Keratinocyte (primary cell): ENCODE results near the gene OOSP2. TPM values are rescaled to one million over a fixed set of nuclear protein-coding genes. Genes with fewer than 3 reads are reported as not detected.

Source experiments
- DNase-seq: peaks from one replicate; pipeline ENCODE4 v3.0.0-alpha.2; 2011; ENCODE audit warnings: low read depth, missing footprints, low spot score
- FAIRE-seq: peaks from 2 replicates; lab custom pipeline; 2011; peaks lifted over from hg19 to GRCh38; lab: Jason Lieb, UNC
- H2AFZ ChIP-seq: 2 replicates; pipeline ENCODE4 v1.6.0; 2012; ENCODE audit warnings: low read length, control low read depth, inconsistent platforms; ENCODE audit not compliant: control insufficient read depth
- H3K27ac ChIP-seq: 2 replicates; pipeline ENCODE4 v1.5.1; 2011; ENCODE audit warnings: low read length; ENCODE audit not compliant: control insufficient read depth, insufficient read depth
- H3K27me3 ChIP-seq: 3 replicates; pipeline ENCODE4 v1.6.0; 2011; ENCODE audit warnings: low read length; ENCODE audit not compliant: control insufficient read depth, insufficient read depth; ENCODE audit errors: extremely low read depth
- H3K36me3 ChIP-seq, 2 experiments: 2 replicates in 1 of 2; 3 replicates in 1 of 2; pipeline ENCODE4 v1.5.1; 2011; ENCODE audit warnings: low read length in 2 of 2, mild to moderate bottlenecking in 1 of 2; ENCODE audit not compliant: control insufficient read depth in 2 of 2, insufficient read depth in 2 of 2; ENCODE audit errors: extremely low read depth in 1 of 2
- H3K4me1 ChIP-seq: 3 replicates; pipeline ENCODE4 v1.5.1; 2011; ENCODE audit warnings: low read length; ENCODE audit not compliant: control insufficient read depth, insufficient read depth; ENCODE audit errors: extremely low read depth
- H3K4me2 ChIP-seq: 3 replicates; pipeline ENCODE4 v1.6.0; 2011; ENCODE audit warnings: low read depth, low read length; ENCODE audit not compliant: control insufficient read depth, insufficient read depth; ENCODE audit errors: extremely low read depth
- H3K4me3 ChIP-seq, 3 experiments: fragments of 200-600 bp in 1 of 3; sonication (generic) in 1 of 3; 2 replicates in 2 of 3; 3 replicates in 1 of 3; pipeline ENCODE4 v1.5.1; 2011 to 2016; ENCODE audit warnings: low read length in 3 of 3, mild to moderate bottlenecking in 3 of 3, control low read depth in 2 of 3, inconsistent platforms in 1 of 3, low read depth in 1 of 3, mixed read lengths in 1 of 3, mixed run types in 1 of 3, moderate library complexity in 1 of 3; ENCODE audit not compliant: control insufficient read depth in 2 of 3, insufficient read depth in 2 of 3; ENCODE audit errors: extremely low read depth in 1 of 3
- H3K79me2 ChIP-seq: 2 replicates; pipeline ENCODE4 v1.6.0; 2012; ENCODE audit warnings: low read length; ENCODE audit not compliant: control insufficient read depth, insufficient read depth
- H3K9ac ChIP-seq: 3 replicates; pipeline ENCODE4 v1.6.0; 2011; ENCODE audit warnings: low read length; ENCODE audit not compliant: control insufficient read depth, insufficient read depth; ENCODE audit errors: extremely low read depth
- H3K9me1 ChIP-seq: 3 replicates; pipeline ENCODE4 v1.6.0; 2011; ENCODE audit warnings: low read length; ENCODE audit not compliant: control insufficient read depth, insufficient read depth; ENCODE audit errors: extremely low read depth
- H3K9me3 ChIP-seq: 2 replicates; pipeline ENCODE4 v1.5.1; 2012; ENCODE audit warnings: low read depth, low read length; ENCODE audit not compliant: control insufficient read depth
- H4K20me1 ChIP-seq: 3 replicates; pipeline ENCODE4 v1.6.0; 2011; ENCODE audit warnings: low read length; ENCODE audit not compliant: control insufficient read depth, insufficient read depth; ENCODE audit errors: extremely low read depth
- EZH2 ChIP-seq: IDR thresholded peaks from one replicate; pipeline ENCODE4 v1.6.1; 2012; ENCODE audit warnings: inconsistent platforms, mild to moderate bottlenecking, low read length, moderate library complexity
- dilution Hi-C: fragments of 300-500 bp; cut with MboI; formaldehyde crosslinking; loops from one replicate; pipeline ENCODE4 v1.7.0; 2020; ENCODE audit warnings: low sequenced_read_pairs; ENCODE audit not compliant: extremely low pct_ligation_motif_present
- polyA plus RNA-seq, 5 experiments: library from polyadenylated mRNA; depleted of rRNA in 3 of 5; stranded (reverse) in 3 of 5; stranded (forward) in 1 of 5; unstranded in 1 of 5; fragments of >200 nt; gene quantifications; 1 replicate in 1 of 5; 2 replicates in 3 of 5; 3 replicates in 1 of 5; pipeline versions ENCODE4 v1.2.1 to v1.2.3, GENCODE V29; 2011 to 2012; ENCODE audit warnings: missing spikeins in 2 of 5, low read depth in 1 of 5, low replicate concordance in 1 of 5
- TF ChIP-seq, protein P1 (sequence below), 3 experiments: IDR thresholded peaks in 1 of 3; conservative IDR thresholded peaks in 1 of 3; optimal IDR thresholded peaks in 1 of 3; 2 replicates in 2 of 3; 3 replicates in 1 of 3; pipeline versions ENCODE3 to v1.5.1; 2011; ENCODE audit warnings: low read length in 3 of 3, mild to moderate bottlenecking in 3 of 3, moderate library complexity in 2 of 3, control low read depth in 1 of 3, inconsistent platforms in 1 of 3; ENCODE audit not compliant: insufficient read depth in 2 of 3; ENCODE audit errors: extremely low read depth in 1 of 3

The OOSP2 gene
- polyA plus RNA-seq, 1 donor (not counting 4 experiments of a cell fraction or from before 2014, with no cell fraction given) = not detected

DNA sequence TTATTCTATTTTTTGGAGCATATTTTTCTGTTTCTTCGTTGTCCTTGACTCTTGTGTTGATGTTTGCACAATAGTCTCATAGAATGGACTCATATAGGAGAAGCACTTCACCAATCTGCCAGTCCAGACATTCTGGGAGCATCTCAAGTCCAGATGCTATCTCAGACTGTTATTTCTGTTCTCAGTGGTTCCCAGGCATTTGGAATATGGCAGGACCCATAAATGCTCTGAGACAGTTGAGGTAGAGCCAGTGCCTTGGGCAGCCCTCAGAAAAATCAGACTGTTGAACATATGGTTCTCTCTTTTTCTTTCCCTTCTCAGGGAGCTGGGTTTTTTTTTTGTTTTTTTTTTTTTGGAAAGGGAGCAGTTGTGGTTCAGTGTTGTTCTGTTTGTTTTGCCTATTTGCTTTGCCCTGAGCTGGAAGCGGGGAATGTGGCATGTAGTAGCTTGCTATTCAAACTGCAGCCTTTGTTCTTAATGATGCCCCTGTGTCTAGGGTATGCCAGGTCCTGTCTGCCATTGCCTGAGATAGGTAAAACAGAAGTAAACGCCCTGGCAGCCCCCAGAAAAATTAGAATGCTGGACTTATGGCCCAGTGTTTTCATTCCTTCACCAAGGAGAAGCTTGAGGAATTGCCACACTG is 44.5 kb downstream of the OOSP2 start:
- DNase-seq (no peak), FAIRE-seq (no peak)
- Histone ChIP-seq H3K9me1 (no peaks in the 10 kb centered on the region), H3K9me3 (no peaks in the 10 kb centered on the region), H3K27me3 (no peaks in the 10 kb centered on the region), H3K4me1 (no peaks in the 10 kb centered on the region), H3K79me2 (no peaks in the 10 kb centered on the region), H2AFZ (no peak overlapping the region), H4K20me1 (no peaks in the 10 kb centered on the region), H3K4me2 (no peak overlapping the region), H3K27ac (no peak overlapping the region), H3K36me3 (no peaks in the 10 kb centered on the region), H3K4me3 (no peak overlapping the region), H3K9ac (no peak overlapping the region)
- dilution Hi-C loops = no loop called here
- no peak for TF ChIP-seq EZH2
- TF ChIP-seq, protein P1, sequence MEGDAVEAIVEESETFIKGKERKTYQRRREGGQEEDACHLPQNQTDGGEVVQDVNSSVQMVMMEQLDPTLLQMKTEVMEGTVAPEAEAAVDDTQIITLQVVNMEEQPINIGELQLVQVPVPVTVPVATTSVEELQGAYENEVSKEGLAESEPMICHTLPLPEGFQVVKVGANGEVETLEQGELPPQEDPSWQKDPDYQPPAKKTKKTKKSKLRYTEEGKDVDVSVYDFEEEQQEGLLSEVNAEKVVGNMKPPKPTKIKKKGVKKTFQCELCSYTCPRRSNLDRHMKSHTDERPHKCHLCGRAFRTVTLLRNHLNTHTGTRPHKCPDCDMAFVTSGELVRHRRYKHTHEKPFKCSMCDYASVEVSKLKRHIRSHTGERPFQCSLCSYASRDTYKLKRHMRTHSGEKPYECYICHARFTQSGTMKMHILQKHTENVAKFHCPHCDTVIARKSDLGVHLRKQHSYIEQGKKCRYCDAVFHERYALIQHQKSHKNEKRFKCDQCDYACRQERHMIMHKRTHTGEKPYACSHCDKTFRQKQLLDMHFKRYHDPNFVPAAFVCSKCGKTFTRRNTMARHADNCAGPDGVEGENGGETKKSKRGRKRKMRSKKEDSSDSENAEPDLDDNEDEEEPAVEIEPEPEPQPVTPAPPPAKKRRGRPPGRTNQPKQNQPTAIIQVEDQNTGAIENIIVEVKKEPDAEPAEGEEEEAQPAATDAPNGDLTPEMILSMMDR (optimal IDR thresholded peaks at IDR 0.05 in 1 of 3, IDR thresholded peaks at IDR 0.05 in 1 of 3, conservative IDR thresholded peaks at IDR 0.05 in 1 of 3; ENCODE audit: extremely low read depth in 1 of 3, insufficient read depth in 2 of 3, low read length in 3 of 3) = no peak

DNA sequence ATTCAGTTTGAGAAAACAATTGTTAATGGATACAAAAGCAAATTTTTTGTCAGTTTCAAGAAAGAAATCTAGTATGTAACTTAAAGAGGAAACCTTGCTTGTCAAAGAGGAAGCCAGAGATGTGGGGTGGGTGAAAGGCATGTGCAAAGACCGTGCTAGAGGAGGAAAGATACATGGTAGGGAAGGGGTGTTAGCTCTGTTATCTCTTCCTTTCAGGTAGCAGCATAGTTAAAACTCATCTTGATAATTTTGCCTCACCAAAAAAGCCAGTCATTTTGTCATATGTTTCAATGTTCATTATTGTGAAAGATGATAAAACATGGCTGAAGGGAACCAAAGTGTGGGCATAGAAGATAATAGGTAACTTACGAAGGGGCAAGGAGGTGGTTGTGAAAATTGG is 45.7 kb downstream of the OOSP2 start:
- Histone ChIP-seq H3K4me2 (no peak overlapping the region), H3K79me2 (no peaks in the 10 kb centered on the region), H3K4me3 (no peak overlapping the region), H3K4me1 (no peaks in the 10 kb centered on the region), H2AFZ (no peak overlapping the region), H4K20me1 (no peaks in the 10 kb centered on the region), H3K9me1 (no peaks in the 10 kb centered on the region), H3K9ac (no peak overlapping the region), H3K36me3 (no peaks in the 10 kb centered on the region), H3K27me3 (no peaks in the 10 kb centered on the region), H3K9me3 (no peaks in the 10 kb centered on the region), H3K27ac (no peak overlapping the region)
- no peak for DNase-seq
- dilution Hi-C loops = no loop called here
- TF ChIP-seq EZH2 = no peak
- TF ChIP-seq, protein P1 (optimal IDR thresholded peaks at IDR 0.05 in 1 of 3, IDR thresholded peaks at IDR 0.05 in 1 of 3, conservative IDR thresholded peaks at IDR 0.05 in 1 of 3; ENCODE audit: extremely low read depth in 1 of 3, insufficient read depth in 2 of 3, low read length in 3 of 3) = no peak
- no peak for FAIRE-seq
